Cortex of kidney (tissue), 1 donor: ENCODE data around the gene F11R.
"Not testable (repeated sequence)": the region's sequence is repeated elsewhere in the genome, so short reads cannot be mapped to it uniquely, and the experiment has no call there.

ENCODE experiments used
- DNase-seq: peaks from one replicate; lab custom pipeline; 2025; lab: John Stamatoyannopoulos, UW

Gene F11R

DNA sequence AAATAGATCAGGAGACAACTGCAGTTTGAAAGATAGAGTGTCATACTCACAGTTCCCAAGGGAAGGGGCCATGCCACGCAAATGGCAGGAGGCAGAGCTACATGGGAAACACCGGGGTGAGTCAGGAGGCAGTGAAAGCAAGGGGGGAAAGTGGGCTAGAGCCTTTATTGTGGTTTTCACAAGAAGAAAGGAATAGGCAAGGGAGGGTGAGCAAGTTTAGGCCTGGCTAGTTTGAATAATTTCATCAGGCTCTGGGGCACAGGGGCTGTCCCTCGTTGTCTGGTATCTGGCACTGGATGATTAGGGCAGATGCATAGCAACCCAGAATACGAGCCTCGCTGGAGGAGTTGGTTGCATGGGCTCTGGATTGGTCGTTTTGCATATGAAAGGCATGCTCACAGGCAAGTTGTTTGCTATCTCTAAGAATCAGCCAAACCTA, 49.3 kb downstream of the F11R start:
- no peak for DNase-seq

DNA sequence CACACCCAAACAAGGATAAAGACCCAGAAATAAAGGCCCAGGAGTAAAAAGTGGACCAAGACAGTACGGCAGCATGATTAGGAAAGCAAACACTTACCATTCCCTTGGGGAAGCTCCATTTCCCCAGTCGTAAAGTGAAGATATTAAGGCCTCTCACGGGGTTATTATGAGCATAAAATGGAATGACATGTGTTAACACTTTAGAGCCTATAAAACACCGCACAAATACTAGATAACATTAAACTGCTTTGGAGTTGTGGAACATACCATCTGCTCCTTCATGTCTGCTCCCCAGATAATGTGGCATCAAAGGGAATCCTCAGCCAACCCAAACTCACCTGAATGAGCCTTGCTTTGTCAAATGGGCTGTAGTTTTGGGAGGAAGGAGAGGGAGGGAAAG, 57.4 kb downstream of the F11R start:
- no peak for DNase-seq

DNA sequence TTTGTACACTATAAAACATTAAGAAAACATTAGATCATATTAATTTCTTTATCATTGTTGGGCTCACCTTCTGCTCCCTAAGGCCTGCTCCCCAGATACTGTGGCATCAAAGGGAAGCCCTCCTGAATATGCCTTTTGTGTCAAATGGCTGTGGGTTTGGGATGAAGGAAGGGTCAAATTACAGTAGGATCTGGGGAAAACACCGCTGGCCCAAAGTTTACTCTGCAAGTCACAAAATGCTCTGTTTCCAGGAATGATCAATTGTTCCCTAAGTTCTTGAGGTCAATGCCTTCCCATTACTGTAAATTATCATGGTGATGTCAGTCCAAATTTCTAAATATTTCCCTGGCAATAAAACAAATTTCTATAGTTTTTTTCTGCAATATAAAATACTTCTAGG, 59.5 kb downstream of the F11R start:
- DNase-seq = no peak

DNA sequence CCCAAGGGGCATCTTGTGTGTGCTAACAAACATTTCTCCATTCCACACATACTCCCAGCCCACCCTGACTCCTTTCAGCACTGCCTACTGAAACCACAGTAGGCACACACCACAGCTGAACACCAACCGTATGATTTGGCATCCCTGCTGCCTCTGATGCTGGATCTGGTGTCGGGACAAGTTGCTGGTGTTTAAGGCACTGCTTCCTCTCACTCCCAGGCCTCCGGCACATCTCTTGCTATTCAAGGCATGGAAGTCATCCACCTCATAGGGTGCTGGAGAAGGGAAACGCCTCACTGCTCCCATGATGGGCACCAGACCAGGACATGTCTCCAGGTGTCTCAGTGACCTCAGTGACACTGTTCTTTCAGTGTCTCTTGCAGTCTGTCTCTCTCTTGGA, 64.0 kb downstream of the F11R start:
- DNase-seq = no peak

- no peak for DNase-seq
Measured at GRCh38 chr1:160954158-160955104, 66.5 kb downstream of the F11R start, which contains the start of gene ITLN2. Gene ITLN2 (minus strand): TSS chr1:160954809. CDS start chr1:160954741, 68 bp downstream.

- DNase-seq = no peak
Measured at GRCh38 chr1:160953030-160953429, 67.9 kb downstream of the F11R start.

GRCh38 chr1:160952129-160952510, 68.8 kb downstream of the F11R start:
- DNase-seq = no peak

- DNase-seq = no peak
Measured at GRCh38 chr1:160951443-160952128, 69.4 kb downstream of the F11R start.

DNA sequence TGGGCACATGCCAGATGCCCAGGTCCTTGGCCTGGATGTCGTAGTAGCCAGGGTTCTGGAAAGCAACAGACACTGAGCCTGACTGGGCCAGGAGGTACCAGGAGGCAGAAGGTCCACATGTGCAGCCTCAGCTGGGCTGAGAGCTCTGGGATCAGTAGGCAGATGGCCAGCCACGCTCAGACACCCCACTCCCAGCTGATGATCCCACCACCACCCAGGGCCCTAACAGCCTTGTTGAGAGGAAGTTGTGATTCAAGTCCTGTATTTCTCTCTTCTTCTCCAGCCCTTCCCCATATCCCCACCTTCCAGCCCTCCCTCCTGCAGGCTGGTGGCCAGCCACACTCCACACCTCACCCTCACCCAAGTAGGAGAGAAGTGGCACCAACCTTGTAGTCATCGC, 70.3 kb downstream of the F11R start:
- DNase-seq = no peak

- no peak for DNase-seq
Measured at GRCh38 chr1:160949881-160950280, 71.1 kb downstream of the F11R start.

- not testable (repeated sequence) for DNase-seq
Measured at GRCh38 chr1:160949216-160949880, 71.6 kb downstream of the F11R start.

DNA sequence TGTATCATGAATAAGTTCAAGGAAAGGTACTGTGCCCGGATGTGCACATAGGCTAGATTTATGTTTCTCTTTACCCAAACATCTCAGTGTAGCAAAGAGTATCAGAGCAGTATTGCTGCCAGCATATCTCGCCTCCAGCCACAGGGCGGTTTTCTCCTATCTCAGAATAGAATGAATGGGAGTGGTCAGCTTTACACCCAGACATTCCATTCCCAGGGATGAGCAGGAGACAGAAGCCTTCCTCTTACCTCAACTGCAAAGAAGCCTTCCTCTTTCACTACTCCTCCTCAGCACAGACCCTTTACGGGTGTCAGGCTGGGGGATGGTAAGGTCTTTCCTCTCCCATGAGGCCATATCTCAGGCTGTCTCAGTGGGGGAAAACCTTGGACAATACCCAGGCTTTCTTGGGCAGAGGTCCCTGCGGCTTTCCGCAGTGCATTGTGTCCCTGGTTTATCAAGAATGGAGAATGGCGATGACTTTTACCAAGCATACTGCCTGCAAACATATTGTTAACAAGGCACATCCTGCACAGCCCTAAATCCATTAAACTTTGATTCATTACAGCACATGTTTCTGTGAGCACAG, 73.7 kb downstream of the F11R start:
- DNase-seq = not testable (repeated sequence)

DNA sequence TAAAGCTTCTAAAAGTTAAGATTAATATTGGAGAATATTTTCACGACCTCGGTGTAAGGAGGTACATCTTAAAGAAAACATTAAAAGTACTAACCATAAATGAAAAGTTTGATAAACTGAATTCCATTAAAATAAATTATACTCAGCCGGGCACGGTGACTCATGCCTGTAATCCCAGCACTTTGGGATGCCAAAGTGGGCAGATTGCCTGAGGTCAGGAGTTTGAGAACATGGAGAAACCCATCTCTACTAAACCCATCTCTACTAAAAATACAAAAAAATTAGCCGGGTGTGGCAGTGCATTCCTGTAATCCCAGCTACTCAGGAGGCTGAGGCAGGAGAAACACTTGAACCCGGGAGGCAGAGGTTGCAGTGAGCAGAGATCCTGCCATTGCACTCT, 75.1 kb downstream of the F11R start:
- DNase-seq = not testable (repeated sequence)
